Hepatocyte (in vitro differentiated cells): Measurements from ENCODE around the gene TMEM250. TPM values are rescaled to one million over a fixed set of nuclear protein-coding genes. Genes with fewer than 3 reads are reported as not detected.

Source experiments
- DNase-seq: peaks from one replicate; pipeline ENCODE4 v3.0.0-alpha.2; 2016; ENCODE audit warnings: low spot score
- H2AFZ ChIP-seq: fragments of 200-600 bp; sonication (generic); 2 replicates; pipeline ENCODE4 v1.6.0; 2016; ENCODE audit warnings: antibody characterized with exemption, mild to moderate bottlenecking
- H3K27ac ChIP-seq: fragments of 200-600 bp; sonication (generic); 2 replicates; pipeline ENCODE4 v1.5.1; 2016; ENCODE audit warnings: mild to moderate bottlenecking
- H3K27me3 ChIP-seq: fragments of 200-600 bp; sonication (generic); 2 replicates; pipeline ENCODE4 v1.6.1; 2016
- H3K36me3 ChIP-seq: fragments of 200-600 bp; sonication (generic); replicated peaks from 2 replicates; pipeline ENCODE4 v1.5.1; 2016; ENCODE audit warnings: low read depth; ENCODE audit not compliant: insufficient read depth
- H3K4me1 ChIP-seq: fragments of 200-600 bp; sonication (generic); 2 replicates; pipeline ENCODE4 v1.5.1; 2016; ENCODE audit warnings: mild to moderate bottlenecking, moderate library complexity; ENCODE audit not compliant: insufficient read depth
- H3K4me2 ChIP-seq: fragments of 200-600 bp; sonication (generic); 2 replicates; pipeline ENCODE4 v1.6.0; 2016
- H3K4me3 ChIP-seq: fragments of 200-600 bp; sonication (generic); 2 replicates; pipeline ENCODE4 v1.5.1; 2016; ENCODE audit warnings: mild to moderate bottlenecking
- H3K79me2 ChIP-seq: fragments of 200-600 bp; sonication (generic); 2 replicates; pipeline ENCODE4 v1.6.0; 2017; ENCODE audit warnings: mild to moderate bottlenecking
- H3K9me2 ChIP-seq: fragments of 200-600 bp; sonication (generic); replicated peaks from 2 replicates; pipeline ENCODE4 v1.6.0; 2017; ENCODE audit warnings: mild to moderate bottlenecking; ENCODE audit not compliant: insufficient read depth
- H3K9me3 ChIP-seq: fragments of 200-600 bp; sonication (generic); 2 replicates; pipeline ENCODE4 v1.5.1; 2016; ENCODE audit warnings: low read depth, mild to moderate bottlenecking
- H4K20me1 ChIP-seq: fragments of 200-600 bp; sonication (generic); 2 replicates; pipeline ENCODE4 v1.6.0; 2016; ENCODE audit warnings: mild to moderate bottlenecking; ENCODE audit not compliant: insufficient read depth, poor library complexity, severe bottlenecking
- CTCF ChIP-seq: fragments of 200-600 bp; sonication (generic); IDR thresholded peaks from 2 replicates; pipeline ENCODE4 v1.5.1; 2016; ENCODE audit warnings: antibody characterized with exemption, mild to moderate bottlenecking; ENCODE audit not compliant: poor library complexity
- EZH2 ChIP-seq: fragments of 200-600 bp; sonication (generic); IDR thresholded peaks from 2 replicates; pipeline ENCODE4 v1.6.1; 2016; ENCODE audit warnings: antibody characterized with exemption, mild to moderate bottlenecking, borderline replicate concordance
- EZH2phosphoT487 ChIP-seq: fragments of 200-600 bp; sonication (generic); IDR thresholded peaks from one replicate; pipeline ENCODE4 v1.6.1; 2018; ENCODE audit warnings: antibody characterized with exemption, mild to moderate bottlenecking, low read depth, moderate library complexity; ENCODE audit not compliant: unreplicated experiment, severe bottlenecking
- WGBS: methylation state at CpG from one replicate; pipeline ENCODE4 v1.1.6; 2016; ENCODE audit warnings: low lambda C conversion rate; ENCODE audit errors: missing lambda C conversion rate; 5-methylcytosine and 5-hydroxymethylcytosine counted together
- polyA plus RNA-seq: library from polyadenylated mRNA; unstranded; fragments of >200 nt; fragmentation: Nextera tagmentation; extraction: Ambion mirVana; gene quantifications from 2 replicates; pipeline ENCODE4 v1.2.1, GENCODE V29; 2016
- total RNA-seq: library from RNA; depleted of rRNA; stranded (reverse); fragments of >200 nt; gene quantifications from 2 replicates; pipeline ENCODE4 v1.2.3, GENCODE V29; 2014

TMEM250 gene
- total and polyA plus RNA-seq, 2 experiments from 2014 or later = 37.8 to 47.6 TPM

- H3K36me3 ChIP-seq = no peaks in the 10 kb centered on the region
These were observed 30.2 kb downstream of the TMEM250 start for GRCh38 chr9:136088481-136088938.

DNA sequence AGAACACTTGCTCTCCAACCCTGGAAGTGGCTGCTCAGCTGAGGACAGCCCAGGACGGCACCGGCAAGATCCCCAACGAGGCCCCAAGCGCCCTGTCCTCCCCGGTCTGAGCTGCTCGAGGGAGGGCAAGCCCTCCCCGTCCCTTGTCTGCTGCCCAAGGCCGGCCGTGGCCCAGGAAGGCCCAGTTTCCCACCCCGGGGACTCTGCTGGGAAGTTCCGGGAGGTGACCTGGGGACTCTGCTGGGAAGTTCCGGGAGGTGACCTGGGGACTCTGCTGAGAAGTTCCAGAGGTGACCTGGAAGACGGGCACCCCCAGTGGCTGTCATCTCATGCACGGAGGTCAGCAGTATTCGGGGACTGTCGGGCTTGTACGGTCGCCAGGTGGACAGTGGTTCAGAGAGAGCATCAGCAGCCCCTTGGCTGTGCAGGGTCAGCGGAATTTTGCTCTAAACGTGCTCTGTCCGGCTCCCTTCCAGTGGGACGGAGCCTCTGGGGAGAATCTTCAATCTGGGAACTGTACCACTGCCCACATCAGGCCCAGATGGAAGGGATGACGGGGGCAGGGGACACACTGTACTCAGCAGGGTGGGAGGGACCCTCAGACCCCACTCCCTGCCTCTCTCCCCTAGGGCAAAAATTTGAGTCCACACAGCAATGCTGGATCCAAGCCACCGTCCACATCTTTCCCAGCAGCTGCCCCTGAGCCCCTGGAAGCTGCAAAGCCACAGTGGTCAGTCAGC, 30.8 kb downstream of the TMEM250 start:
- no peak for TF ChIP-seq CTCF
- TF ChIP-seq EZH2 = no peak
- Histone ChIP-seq H4K20me1 (peaks cover 91% of the 10 kb centered on the region), H3K27me3 (no peaks in the 10 kb centered on the region), H3K4me3 (no peak overlapping the region), H3K4me1 (peaks cover 13% of the 10 kb centered on the region), H2AFZ (no peak overlapping the region), H3K9me2 (no peaks in the 10 kb centered on the region), H3K36me3 (no peaks in the 10 kb centered on the region), H3K4me2 (no peak overlapping the region), H3K27ac (no peak overlapping the region), H3K79me2 (peaks cover 97% of the 10 kb centered on the region), H3K9me3 (no peaks in the 10 kb centered on the region)
- WGBS = 86% methylated on average over 24 of the region's 24 CpGs
- no peak for DNase-seq

More at GRCh38 chr9:136088481-136088938, 30.2 kb downstream of the TMEM250 start:
- no peak for DNase-seq
- 86% methylated on average over 14 of the region's 15 CpGs for WGBS
- no peaks in the 10 kb centered on the region for H3K9me2 ChIP-seq
- no peak overlapping the region for H3K4me2 ChIP-seq
- no peaks in the 10 kb centered on the region for H3K27me3 ChIP-seq
- H3K9me3 ChIP-seq = no peaks in the 10 kb centered on the region
- TF ChIP-seq EZH2phosphoT487 = no peak
- no peak for TF ChIP-seq CTCF
- no peak for TF ChIP-seq EZH2
- peaks cover 91% of the 10 kb centered on the region for H4K20me1 ChIP-seq
- peaks cover 19% of the 10 kb centered on the region for H3K4me1 ChIP-seq
- no peak overlapping the region for H3K4me3 ChIP-seq
- H3K27ac ChIP-seq = no peak overlapping the region
- H2AFZ ChIP-seq = no peak overlapping the region
- peaks cover 97% of the 10 kb centered on the region for H3K79me2 ChIP-seq

GRCh38 chr9:136086951-136087740, 31.5 kb downstream of the TMEM250 start:
- Histone ChIP-seq H3K4me2 (no peak overlapping the region), H3K27me3 (no peaks in the 10 kb centered on the region), H3K27ac (no peak overlapping the region), H3K9me2 (no peaks in the 10 kb centered on the region), H3K36me3 (no peaks in the 10 kb centered on the region), H2AFZ (no peak overlapping the region), H4K20me1 (peaks cover 91% of the 10 kb centered on the region), H3K9me3 (no peaks in the 10 kb centered on the region), H3K4me1 (peaks cover 7% of the 10 kb centered on the region), H3K79me2 (peaks cover 97% of the 10 kb centered on the region), H3K4me3 (no peak overlapping the region)
- TF ChIP-seq EZH2phosphoT487 = no peak
- TF ChIP-seq EZH2 = no peak
- TF ChIP-seq CTCF = no peak
- no peak for DNase-seq
- 94% methylated on average over 21 of the region's 21 CpGs for WGBS
